ENCODE data around the gene FAM181B. TPM values are rescaled to one million over a fixed set of nuclear protein-coding genes. Genes with fewer than 3 reads are reported as not detected.

Gene FAM181B
- total RNA-seq, 1 donor, result not detected

- no peak overlapping the region for H3K4me3 ChIP-seq (ENCODE audit: low read depth, low read length)
- no peak for TF ChIP-seq CTCF (IDR thresholded peaks at IDR 0.05; ENCODE audit: insufficient read depth, low read depth, low read length)
- no peak for DNase-seq (ENCODE audit: low read depth)
Measured at GRCh38 chr11:82756765-82757639, 23.3 kb upstream of the FAM181B start.

- no peak overlapping the region for H3K4me3 ChIP-seq (ENCODE audit: low read depth, low read length)
- no peak for DNase-seq (ENCODE audit: low read depth)
- no peak for TF ChIP-seq CTCF (IDR thresholded peaks at IDR 0.05; ENCODE audit: insufficient read depth, low read depth, low read length)
Measured at GRCh38 chr11:82754410-82754809, 20.7 kb upstream of the FAM181B start.

GRCh38 chr11:82753921-82754320 lies 20.3 kb upstream of the FAM181B start:
- TF ChIP-seq CTCF (IDR thresholded peaks at IDR 0.05; ENCODE audit: insufficient read depth, low read depth, low read length), result no peak
- no peak overlapping the region for H3K4me3 ChIP-seq (ENCODE audit: low read depth, low read length)
- no peak for DNase-seq (ENCODE audit: low read depth)

- DNase-seq (ENCODE audit: low read depth), result no peak
- TF ChIP-seq CTCF (IDR thresholded peaks at IDR 0.05; ENCODE audit: insufficient read depth, low read depth, low read length), result no peak
- no peak overlapping the region for H3K4me3 ChIP-seq (ENCODE audit: low read depth, low read length)
Measured at GRCh38 chr11:82752801-82753200, 19.1 kb upstream of the FAM181B start.

- TF ChIP-seq CTCF (IDR thresholded peaks at IDR 0.05; ENCODE audit: insufficient read depth, low read depth, low read length), result no peak
- no peak for DNase-seq (ENCODE audit: low read depth)
Measured at GRCh38 chr11:82750643-82751139, 17.0 kb upstream of the FAM181B start.

GRCh38 chr11:82747471-82747870 lies 13.8 kb upstream of the FAM181B start:
- no peak for DNase-seq (ENCODE audit: low read depth)
- no peak for TF ChIP-seq CTCF (IDR thresholded peaks at IDR 0.05; ENCODE audit: insufficient read depth, low read depth, low read length)
- no peak overlapping the region for H3K4me3 ChIP-seq (ENCODE audit: low read depth, low read length)

More at GRCh38 chr11:82750643-82751139, 17.0 kb upstream of the FAM181B start:
- H3K4me3 ChIP-seq (ENCODE audit: low read depth, low read length), result no peak overlapping the region
